Activated B cell treated with CpG ODN at 0.5 μM for 24 hours (primary cell): ENCODE data around the gene PIK3R3. TPM values are rescaled to one million over a fixed set of nuclear protein-coding genes. Genes with fewer than 3 reads are reported as not detected.

Experiments used
- ATAC-seq: fragments of 200-7000 bp; cut with Tn5 transposase; one replicate; pipeline ENCODE4 v1.10.0; 2021; ENCODE audit warnings: low read depth, mild to moderate bottlenecking, moderate library complexity
- CTCF ChIA-PET: fragments of 350-600 bp; sonication (Branson Sonifier 250); formaldehyde crosslinking; loops from one replicate; lab custom pipeline; 2021; ENCODE audit warnings: antibody characterized with exemption; lab: Charles Lee
- POLR2A ChIA-PET: fragments of 350-600 bp; sonication (Branson Sonifier 250); formaldehyde crosslinking; loops from one replicate; lab custom pipeline; 2021; ENCODE audit warnings: antibody characterized with exemption; lab: Charles Lee
- DNase-seq: peaks from one replicate; pipeline ENCODE4 v3.0.0; 2022
- H3K27ac Mint-ChIP-seq: one replicate; pipeline ENCODE4 v1.8.0; 2020; ENCODE audit warnings: mixed read lengths
- H3K27me3 Mint-ChIP-seq: one replicate; pipeline ENCODE4 v1.8.0; 2021; ENCODE audit warnings: mixed read lengths
- H3K36me3 Mint-ChIP-seq: one replicate; pipeline ENCODE4 v1.8.0; 2021; ENCODE audit warnings: low read depth, mixed read lengths
- H3K4me1 Mint-ChIP-seq: one replicate; pipeline ENCODE4 v1.8.0; 2021; ENCODE audit warnings: mixed read lengths
- H3K4me3 Mint-ChIP-seq: one replicate; pipeline ENCODE4 v1.8.0; 2020; ENCODE audit warnings: mild to moderate bottlenecking, mixed read lengths
- H3K9me3 Mint-ChIP-seq: one replicate; pipeline ENCODE4 v1.8.0; 2020; ENCODE audit warnings: mixed read lengths
- CTCF ChIP-seq: fragments of 200-600 bp; IDR thresholded peaks from one replicate; pipeline ENCODE4 v1.8.0; 2022; ENCODE audit warnings: antibody characterized with exemption, mild to moderate bottlenecking
- intact Hi-C: fragments of 100-400 bp; cut with micrococcal nuclease; formaldehyde crosslinking; loops from one replicate; pipeline ENCODE4 v1.15.1; 2024
- total RNA-seq: library from RNA; stranded (reverse); gene quantifications from 2 replicates; pipeline ENCODE4 v1.2.3, GENCODE V29; 2022

The PIK3R3 gene
- total RNA-seq, 1 donor from 2014 or later = 1.3 TPM

- intact Hi-C loops = no loop called here
- ChIA-PET CTCF (no interaction called here), POLR2A (no interaction called here)
- H3K27ac Mint-ChIP-seq = no peak overlapping the region
- no peak overlapping the region for H3K4me3 Mint-ChIP-seq
- H3K9me3 Mint-ChIP-seq = no peaks in the 10 kb centered on the region
- no peaks in the 10 kb centered on the region for H3K4me1 Mint-ChIP-seq
- no peak for DNase-seq
- no peak for TF ChIP-seq CTCF
- no peaks in the 10 kb centered on the region for H3K36me3 Mint-ChIP-seq
- H3K27me3 Mint-ChIP-seq = no peaks in the 10 kb centered on the region
- ATAC-seq = no peak
These were observed 45.9 kb downstream of the PIK3R3 start for GRCh38 chr1:46086576-46086975.

DNA sequence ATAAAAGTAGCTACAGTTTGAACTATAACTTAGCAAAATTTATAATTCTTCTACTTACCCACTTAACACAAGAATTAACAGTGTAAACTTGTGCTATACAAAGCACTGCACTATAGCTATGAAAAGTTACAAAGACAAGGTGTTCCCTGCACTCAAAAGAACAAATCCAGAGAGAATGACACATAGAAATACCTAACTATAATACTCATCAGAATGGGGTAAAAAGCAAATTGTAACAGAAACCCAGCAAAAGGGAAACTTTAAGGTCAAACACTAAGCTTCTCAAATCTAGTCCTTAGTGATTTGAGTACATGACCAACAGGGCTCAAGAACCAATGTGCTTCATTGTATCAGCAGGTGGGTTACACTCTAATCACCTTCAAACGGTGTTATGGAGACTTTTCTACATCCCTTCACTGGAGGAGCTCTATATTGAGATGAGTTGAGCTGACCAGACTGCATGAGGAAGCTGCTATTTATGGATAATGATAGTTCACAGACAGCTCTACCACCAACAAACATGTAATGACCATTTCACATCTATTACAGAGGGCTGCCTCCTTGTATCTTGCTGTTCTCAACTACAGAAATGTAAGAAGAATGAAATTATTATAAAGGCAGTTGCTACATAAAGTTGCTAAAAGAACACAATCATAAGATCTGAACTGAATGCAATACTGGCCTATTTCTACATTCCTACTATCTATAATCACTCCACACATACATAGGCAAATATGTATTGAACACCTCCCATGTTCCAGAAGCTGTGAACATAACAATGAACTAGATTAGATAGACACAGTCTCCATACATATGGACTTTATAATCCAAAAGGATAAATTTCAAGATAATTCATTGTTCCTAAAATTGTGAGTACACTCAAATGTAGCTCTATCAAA lies 47.6 kb downstream of the PIK3R3 start:
- Mint-ChIP-seq H3K9me3 (no peaks in the 10 kb centered on the region), H3K4me1 (no peaks in the 10 kb centered on the region), H3K4me3 (no peak overlapping the region), H3K36me3 (no peaks in the 10 kb centered on the region), H3K27me3 (no peaks in the 10 kb centered on the region), H3K27ac (no peak overlapping the region)
- ChIA-PET POLR2A (no interaction called here), CTCF (interaction anchor here (0.8 to 1.2 kb wide), 2 partner anchors 10 to 99 kb away, joined by 3 read pairs; no protein-coding TSS in a partner anchor)
- intact Hi-C loops = no loop called here
- no peak for TF ChIP-seq CTCF
- ATAC-seq (no peak), DNase-seq (no peak)

DNA sequence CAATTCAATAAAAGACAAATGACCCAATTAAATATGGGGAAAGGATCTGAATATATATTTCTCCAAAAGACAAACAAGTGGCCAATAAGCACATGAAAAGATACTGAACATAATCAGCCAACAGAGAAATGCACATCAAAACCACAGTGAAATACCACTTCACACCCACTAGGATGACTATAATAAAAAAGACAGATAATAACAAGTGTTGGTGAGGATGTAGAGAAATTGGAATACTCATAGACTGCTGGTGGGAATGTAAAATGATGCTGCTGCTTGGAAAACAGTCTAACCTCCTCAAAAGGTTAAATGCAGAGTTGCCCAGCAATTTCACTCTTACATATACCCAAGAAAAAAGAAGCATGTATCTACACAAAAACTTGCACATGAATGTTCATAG lies 48.9 kb downstream of the PIK3R3 start:
- Mint-ChIP-seq H3K4me1 (no peaks in the 10 kb centered on the region), H3K27ac (no peak overlapping the region), H3K36me3 (no peaks in the 10 kb centered on the region), H3K9me3 (no peaks in the 10 kb centered on the region), H3K27me3 (no peaks in the 10 kb centered on the region), H3K4me3 (no peak overlapping the region)
- no peak for ATAC-seq
- CTCF ChIA-PET = interaction anchor here (1.2 kb wide), 1 partner anchor 100 kb away, joined by 3 read pairs; no protein-coding TSS in a partner anchor
- DNase-seq = no peak
- intact Hi-C loops = no loop called here
- POLR2A ChIA-PET = no interaction called here
- no peak for TF ChIP-seq CTCF

DNA sequence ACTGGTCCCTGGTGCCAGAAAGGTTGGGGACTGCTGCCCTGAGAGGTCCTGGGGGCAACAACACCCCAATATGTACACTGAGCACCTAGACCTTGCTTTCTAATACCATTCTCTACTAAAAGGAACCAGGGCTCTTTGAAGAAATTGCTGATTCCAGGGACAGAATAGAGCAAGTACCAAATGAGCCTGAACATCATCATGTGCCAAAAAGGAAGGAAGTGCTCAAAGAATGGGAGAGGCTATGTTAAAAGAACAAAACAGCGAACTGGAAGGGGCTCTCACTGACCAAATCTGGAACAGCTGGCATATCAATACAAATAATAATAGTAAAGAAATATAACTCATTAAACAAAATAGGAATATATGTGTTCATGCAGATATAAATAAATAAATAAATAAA lies 50.8 kb downstream of the PIK3R3 start:
- H3K4me3 Mint-ChIP-seq = no peak overlapping the region
- ChIA-PET CTCF (no interaction called here), POLR2A (no interaction called here)
- intact Hi-C loops = no loop called here
- no peak for TF ChIP-seq CTCF
- no peaks in the 10 kb centered on the region for H3K36me3 Mint-ChIP-seq
- ATAC-seq (no peak), DNase-seq (no peak)
- no peak overlapping the region for H3K27ac Mint-ChIP-seq
- H3K4me1 Mint-ChIP-seq = no peaks in the 10 kb centered on the region
- H3K27me3 Mint-ChIP-seq = no peaks in the 10 kb centered on the region
- no peaks in the 10 kb centered on the region for H3K9me3 Mint-ChIP-seq

- no peaks in the 10 kb centered on the region for H3K36me3 Mint-ChIP-seq
- no peak for ATAC-seq
- ChIA-PET CTCF (no interaction called here), POLR2A (no interaction called here)
- intact Hi-C loops = no loop called here
- no peaks in the 10 kb centered on the region for H3K27me3 Mint-ChIP-seq
- H3K4me1 Mint-ChIP-seq = no peaks in the 10 kb centered on the region
- no peak for TF ChIP-seq CTCF
- DNase-seq = no peak
- no peak overlapping the region for H3K27ac Mint-ChIP-seq
- H3K9me3 Mint-ChIP-seq = no peaks in the 10 kb centered on the region
- H3K4me3 Mint-ChIP-seq = no peak overlapping the region
These were observed 51.2 kb downstream of the PIK3R3 start for GRCh38 chr1:46081206-46081605.
